Mesenchymal stem cell (in vitro differentiated cells and primary cell): ENCODE data around the gene PTPN22.

Experiments
- DNase-seq: peaks from one replicate; pipeline ENCODE4 v3.0.0-alpha.2; 2013
- H2AFZ ChIP-seq: one replicate; pipeline ENCODE4 v1.6.1; 2013; ENCODE audit warnings: low read depth, mild to moderate bottlenecking, control low read depth, inconsistent platforms, low read length, moderate library complexity
- H2AK5ac ChIP-seq: 2 replicates; pipeline ENCODE4 v1.6.1; 2013; ENCODE audit warnings: low read length, moderate library complexity, mild to moderate bottlenecking, inconsistent platforms; ENCODE audit not compliant: severe bottlenecking
- H2BK120ac ChIP-seq: one replicate; pipeline ENCODE4 v1.6.1; 2013; ENCODE audit warnings: low read depth, mild to moderate bottlenecking, inconsistent platforms, low read length, moderate library complexity
- H2BK12ac ChIP-seq, 2 experiments: one replicate each; pipeline ENCODE4 v1.6.1; 2013; ENCODE audit warnings: inconsistent platforms in 2 of 2, low read length in 2 of 2, mild to moderate bottlenecking in 2 of 2, moderate library complexity in 2 of 2, control low read depth in 1 of 2
- H2BK15ac ChIP-seq: one replicate; pipeline ENCODE4 v1.6.1; 2013; ENCODE audit warnings: mild to moderate bottlenecking, low read depth, inconsistent platforms; ENCODE audit not compliant: poor library complexity, severe bottlenecking
- H2BK5ac ChIP-seq: 2 replicates; pipeline ENCODE4 v1.6.1; 2013; ENCODE audit warnings: low read depth, mild to moderate bottlenecking, low read length, control low read depth, inconsistent platforms; ENCODE audit not compliant: poor library complexity, severe bottlenecking
- H3K14ac ChIP-seq, 2 experiments: one replicate each; pipeline ENCODE4 v1.6.1; 2013; ENCODE audit warnings: inconsistent platforms in 2 of 2, low read length in 2 of 2, control low read depth in 1 of 2, mild to moderate bottlenecking in 1 of 2, moderate library complexity in 1 of 2
- H3K18ac ChIP-seq, 2 experiments: one replicate each; pipeline ENCODE4 v1.6.1; 2013; ENCODE audit warnings: inconsistent platforms in 2 of 2, low read length in 2 of 2, control low read depth in 1 of 2, low read depth in 1 of 2, mild to moderate bottlenecking in 1 of 2
- H3K23ac ChIP-seq, 2 experiments: one replicate each; pipeline ENCODE4 v1.6.1; 2013; ENCODE audit warnings: inconsistent platforms in 2 of 2, low read length in 2 of 2, mild to moderate bottlenecking in 2 of 2, moderate library complexity in 2 of 2, control low read depth in 1 of 2
- H3K27ac ChIP-seq: 2 replicates; pipeline ENCODE4 v1.5.1; 2013; ENCODE audit warnings: mild to moderate bottlenecking, moderate library complexity, low read length, control low read depth, inconsistent platforms; ENCODE audit not compliant: poor library complexity, severe bottlenecking
- H3K27me3 ChIP-seq, 2 experiments: 2 replicates each; pipeline versions ENCODE4 v1.6.1 to v1.7.0; 2013; ENCODE audit warnings: low read length in 2 of 2, mild to moderate bottlenecking in 2 of 2, moderate library complexity in 2 of 2, control low read depth in 1 of 2, inconsistent platforms in 1 of 2; ENCODE audit not compliant: control insufficient read depth in 1 of 2, insufficient read depth in 1 of 2
- H3K36me3 ChIP-seq, 2 experiments: 2 replicates each; pipeline versions ENCODE4 v1.6.1 to v1.7.0; 2013; ENCODE audit warnings: low read length in 2 of 2, control low read depth in 1 of 2, inconsistent platforms in 1 of 2, low read depth in 1 of 2, mild to moderate bottlenecking in 1 of 2; ENCODE audit not compliant: insufficient read depth in 2 of 2, control insufficient read depth in 1 of 2
- H3K4ac ChIP-seq, 2 experiments: one replicate each; pipeline ENCODE4 v1.6.1; 2013; ENCODE audit warnings: inconsistent platforms in 2 of 2, low read length in 2 of 2, mild to moderate bottlenecking in 2 of 2, moderate library complexity in 2 of 2, control low read depth in 1 of 2, low read depth in 1 of 2
- H3K4me1 ChIP-seq: 2 replicates; pipeline ENCODE4 v1.6.1; 2013; ENCODE audit warnings: low read depth, low read length, control low read depth; ENCODE audit not compliant: control insufficient read depth, insufficient read depth
- H3K4me2 ChIP-seq: 2 replicates; pipeline ENCODE4 v1.6.1; 2013; ENCODE audit warnings: low read length, mild to moderate bottlenecking, inconsistent platforms; ENCODE audit not compliant: poor library complexity, severe bottlenecking
- H3K4me3 ChIP-seq, 2 experiments: 2 replicates each; pipeline versions ENCODE4 v1.5.1 to v1.7.0; 2013; ENCODE audit warnings: low read length in 2 of 2, mild to moderate bottlenecking in 2 of 2, control low read depth in 1 of 2, low read depth in 1 of 2; ENCODE audit not compliant: insufficient read depth in 1 of 2
- H3K79me1 ChIP-seq: replicated peaks from 2 replicates; pipeline ENCODE4 v1.6.1; 2013; ENCODE audit warnings: mild to moderate bottlenecking, control low read depth, low read length, inconsistent platforms; ENCODE audit not compliant: poor library complexity, severe bottlenecking
- H3K9ac ChIP-seq: 2 replicates; pipeline ENCODE4 v1.7.0; 2013; ENCODE audit warnings: mild to moderate bottlenecking, low read length, moderate library complexity
- H3K9me3 ChIP-seq: 2 replicates; pipeline ENCODE4 v1.7.0; 2013; ENCODE audit warnings: mild to moderate bottlenecking, low read length; ENCODE audit not compliant: control insufficient read depth
- H4K8ac ChIP-seq: one replicate; pipeline ENCODE4 v1.6.1; 2013; ENCODE audit warnings: inconsistent platforms, mild to moderate bottlenecking, low read length, moderate library complexity
- H4K91ac ChIP-seq: one replicate; pipeline ENCODE4 v1.6.1; 2013; ENCODE audit warnings: mild to moderate bottlenecking, low read length, inconsistent platforms
- WGBS: methylation state at CpG from one replicate; pipeline ENCODE4 v1.1.7; 2013; ENCODE audit warnings: mixed read lengths; 5-methylcytosine and 5-hydroxymethylcytosine counted together

PTPN22 gene

DNA sequence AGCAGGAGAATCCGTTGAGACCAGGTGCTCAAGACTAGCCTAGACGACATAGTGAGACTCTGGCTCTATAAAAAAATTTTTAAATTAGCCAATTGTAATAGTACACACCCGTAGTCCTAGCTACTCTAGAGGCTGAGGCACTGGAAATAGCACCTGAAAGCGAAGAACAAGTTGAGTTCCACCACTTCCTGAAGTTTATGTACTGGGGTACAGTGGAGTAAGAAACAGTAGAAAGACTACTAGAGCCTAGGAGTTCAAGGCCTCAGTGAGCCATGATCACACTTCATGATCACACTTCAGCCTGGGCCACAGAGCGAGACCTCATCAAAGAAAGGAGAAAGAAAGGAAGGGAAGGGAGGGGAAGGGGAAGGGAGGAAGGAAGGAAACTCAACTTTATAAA, 79.0 kb downstream of the PTPN22 start:
- Histone ChIP-seq H2AFZ (no peak overlapping the region), H3K9ac (no peak overlapping the region), H4K8ac (no peak overlapping the region), H2BK120ac (no peak overlapping the region), H3K36me3 (peaks cover 5 to 40% of the 10 kb centered on the region in 2 experiments), H3K4me1 (no peaks in the 10 kb centered on the region), H3K9me3 (no peaks in the 10 kb centered on the region), H3K27me3 (no peaks in the 10 kb centered on the region), H2BK12ac (no peak overlapping the region), H3K14ac (no peak overlapping the region), H3K23ac (no peak overlapping the region), H3K4me2 (no peak overlapping the region), H3K27ac (no peak overlapping the region), H3K4me3 (no peak overlapping the region), H3K4ac (no peak overlapping the region), H2AK5ac (no peak overlapping the region), H3K18ac (no peak overlapping the region), H2BK15ac (no peak overlapping the region), H4K91ac (no peak overlapping the region), H2BK5ac (no peak overlapping the region), H3K79me1 (peaks cover 25% of the 10 kb centered on the region)
- WGBS, result 100% methylated on average over 4 of the region's 5 CpGs
- no peak for DNase-seq

DNA sequence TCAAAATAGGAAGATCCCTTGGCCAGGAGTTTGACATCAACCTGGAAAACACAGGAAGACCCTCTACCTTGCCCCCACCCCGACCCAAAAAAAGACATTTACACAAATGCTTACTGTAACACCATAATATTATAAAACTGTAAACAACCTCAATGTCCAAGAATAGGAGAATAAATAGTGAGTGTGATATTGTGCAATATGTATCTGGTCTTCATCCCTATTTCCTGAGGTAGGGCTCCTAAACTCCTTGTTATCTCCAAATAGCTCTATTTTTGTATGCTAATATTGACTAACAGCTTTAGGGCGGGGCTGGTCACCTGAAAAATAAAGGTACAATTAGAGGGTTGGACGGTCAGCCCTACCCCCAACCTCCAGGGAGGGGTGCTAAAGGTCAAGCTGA, 82.7 kb downstream of the PTPN22 start:
- H3K36me3 ChIP-seq, result peaks cover 5 to 18% of the 10 kb centered on the region in 2 experiments
- H3K9ac ChIP-seq, result no peak overlapping the region
- no peak overlapping the region for H3K27ac ChIP-seq
- H3K23ac ChIP-seq, result no peak overlapping the region
- DNase-seq, result no peak
- H4K8ac ChIP-seq, result no peak overlapping the region
- H3K4me1 ChIP-seq, result no peaks in the 10 kb centered on the region
- no peak overlapping the region for H2AK5ac ChIP-seq
- H2BK15ac ChIP-seq, result no peak overlapping the region
- H3K14ac ChIP-seq, result no peak overlapping the region
- H2BK5ac ChIP-seq, result no peak overlapping the region
- no peak overlapping the region for H2AFZ ChIP-seq
- H3K79me1 ChIP-seq, result peaks cover 31% of the 10 kb centered on the region
- no peaks in the 10 kb centered on the region for H3K27me3 ChIP-seq
- H3K9me3 ChIP-seq, result no peaks in the 10 kb centered on the region
- H3K4ac ChIP-seq, result no peak overlapping the region
- H4K91ac ChIP-seq, result no peak overlapping the region
- H3K4me2 ChIP-seq, result no peak overlapping the region
- H3K18ac ChIP-seq, result no peak overlapping the region
- WGBS, result 100% methylated on average over 3 of the region's 3 CpGs
- H2BK120ac ChIP-seq, result no peak overlapping the region
- H2BK12ac ChIP-seq, result no peak overlapping the region
- no peak overlapping the region for H3K4me3 ChIP-seq

DNA sequence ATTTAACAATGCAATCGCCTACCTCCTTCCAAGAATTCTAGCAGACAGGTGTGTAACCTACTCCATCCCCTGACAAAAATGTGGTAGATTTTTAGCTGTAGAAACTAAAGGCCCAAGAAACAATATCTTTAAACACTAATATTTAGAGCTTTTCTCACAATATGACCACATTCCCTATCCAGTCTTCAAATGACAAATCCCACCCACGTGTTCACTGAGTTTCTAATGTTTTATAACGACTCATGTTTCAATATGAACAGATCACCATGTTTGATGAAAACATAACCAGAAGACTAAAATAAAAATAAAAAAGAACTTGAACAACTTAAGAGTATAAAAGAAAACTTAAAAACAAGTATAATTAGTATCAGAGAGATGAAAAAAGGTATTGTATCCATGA, 83.8 kb downstream of the PTPN22 start:
- Histone ChIP-seq H4K91ac (no peak overlapping the region), H3K14ac (no peak overlapping the region), H2BK12ac (no peak overlapping the region), H3K79me1 (peaks cover 34% of the 10 kb centered on the region), H2BK5ac (no peak overlapping the region), H3K9me3 (no peaks in the 10 kb centered on the region), H4K8ac (no peak overlapping the region), H3K27me3 (no peaks in the 10 kb centered on the region), H3K4me2 (no peak overlapping the region), H3K27ac (no peak overlapping the region), H3K23ac (no peak overlapping the region), H3K18ac (no peak overlapping the region), H3K4me1 (no peaks in the 10 kb centered on the region), H3K4me3 (no peak overlapping the region), H2AK5ac (no peak overlapping the region), H3K9ac (no peak overlapping the region), H2BK15ac (no peak overlapping the region), H2BK120ac (no peak overlapping the region), H3K4ac (no peak overlapping the region), H3K36me3 (peaks cover 5 to 18% of the 10 kb centered on the region in 2 experiments), H2AFZ (no peak overlapping the region)
- 98% methylated on average over 3 of the region's 3 CpGs for WGBS
- DNase-seq, result no peak

DNA sequence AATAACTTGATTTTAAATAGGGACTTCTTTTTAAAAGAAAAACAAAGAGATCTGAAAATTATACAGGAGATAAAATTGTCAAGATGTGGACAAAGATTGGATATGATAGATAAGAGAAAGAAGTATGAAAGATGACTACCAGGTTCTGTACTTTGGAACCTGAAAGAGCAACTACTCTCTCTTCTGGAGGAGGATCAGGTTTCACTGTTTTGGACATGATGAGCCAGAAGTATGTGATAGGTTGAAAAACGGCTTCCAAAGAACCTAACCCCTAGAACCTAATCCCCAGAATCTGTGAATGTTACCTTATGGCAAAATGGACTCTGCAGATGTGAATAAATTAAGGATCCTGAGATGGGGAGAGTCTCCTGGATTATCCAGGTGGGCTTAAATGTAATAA, 85.4 kb downstream of the PTPN22 start:
- Histone ChIP-seq H3K9ac (peak overlapping the region; percentile 17), H3K4me3 (no peak overlapping the region), H3K79me1 (peaks cover 31% of the 10 kb centered on the region), H3K36me3 (peaks cover 5 to 15% of the 10 kb centered on the region in 2 experiments), H4K91ac (no peak overlapping the region), H2BK5ac (no peak overlapping the region), H3K18ac (no peak overlapping the region), H2BK15ac (no peak overlapping the region), H3K27ac (no peak overlapping the region), H3K14ac (no peak overlapping the region), H3K4me1 (no peaks in the 10 kb centered on the region), H3K27me3 (no peaks in the 10 kb centered on the region), H3K4ac (no peak overlapping the region), H2BK12ac (no peak overlapping the region), H2BK120ac (no peak overlapping the region), H2AFZ (no peak overlapping the region), H4K8ac (no peak overlapping the region), H3K9me3 (no peaks in the 10 kb centered on the region), H2AK5ac (no peak overlapping the region), H3K23ac (no peak overlapping the region), H3K4me2 (no peak overlapping the region)
- no CpG with 5 or more reads among the region's 1 CpG for WGBS
- no peak for DNase-seq
